ENCODE results near the gene CACNA1D.

CACNA1D gene

DNA sequence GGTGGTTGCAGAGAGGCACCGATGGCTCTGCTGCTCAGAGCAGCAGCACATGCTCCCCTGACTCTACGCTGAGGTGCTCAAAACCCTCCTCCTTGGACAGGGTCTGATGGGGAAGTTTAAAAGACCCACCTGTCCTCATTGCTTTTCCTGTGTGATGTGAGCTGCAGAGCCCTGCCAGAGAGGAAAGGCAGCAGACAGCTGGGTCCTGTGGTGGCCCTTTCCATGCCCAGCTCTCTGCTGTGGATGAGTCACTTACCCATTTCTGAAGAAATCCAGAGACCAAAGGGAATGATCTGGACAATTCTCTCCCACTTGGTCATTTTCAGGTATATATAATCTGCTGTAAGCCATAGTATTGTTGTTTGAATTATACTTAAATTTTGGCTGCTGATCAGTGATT is 230.2 kb downstream of the CACNA1D start:
- no peak for DNase-seq

DNA sequence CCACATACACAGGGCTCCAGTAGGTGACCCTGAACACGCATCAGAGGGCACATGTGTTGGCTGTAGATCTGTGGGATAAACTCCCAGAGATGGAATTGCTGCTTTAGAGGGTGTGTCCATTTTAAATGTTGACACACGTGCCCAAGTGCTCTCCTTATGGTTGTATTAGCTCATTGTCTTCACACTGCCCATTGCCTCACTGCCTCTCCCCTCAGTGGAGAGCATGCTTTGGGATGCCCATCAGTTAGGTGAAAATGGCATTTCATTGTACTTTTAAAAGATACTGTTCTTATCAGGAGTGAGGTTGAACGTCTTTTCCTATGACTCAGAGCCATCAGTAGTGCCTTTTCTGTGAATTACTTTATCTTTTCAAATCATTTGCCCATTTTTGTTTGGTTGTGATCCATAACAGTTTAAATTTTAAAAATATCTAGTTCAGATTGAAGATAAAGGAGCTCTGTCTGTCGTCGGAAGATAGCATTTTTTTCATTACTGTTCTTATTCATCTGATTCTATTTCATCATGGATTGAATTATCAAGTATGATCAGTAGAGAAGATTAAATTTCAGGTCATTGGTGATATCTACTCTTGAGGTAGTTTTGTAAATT is 231.1 kb downstream of the CACNA1D start:
- DNase-seq, result no peak

DNA sequence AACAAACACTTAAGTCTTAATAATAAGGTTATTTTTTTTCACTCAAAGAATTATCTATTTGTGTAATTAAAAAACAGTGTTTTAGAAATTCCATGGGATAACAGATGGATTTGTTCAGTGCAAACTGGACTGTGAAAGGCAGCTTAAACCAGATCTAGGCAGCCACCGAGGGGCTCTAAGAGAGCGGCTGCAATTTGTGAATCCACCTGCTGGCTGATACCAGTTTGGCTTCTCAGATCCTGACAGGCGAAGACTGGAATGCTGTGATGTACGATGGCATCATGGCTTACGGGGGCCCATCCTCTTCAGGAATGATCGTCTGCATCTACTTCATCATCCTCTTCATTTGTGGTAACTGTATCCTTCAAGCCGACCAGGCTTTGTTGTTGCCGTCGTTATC is 232.2 kb downstream of the CACNA1D start:
- no peak for DNase-seq

DNA sequence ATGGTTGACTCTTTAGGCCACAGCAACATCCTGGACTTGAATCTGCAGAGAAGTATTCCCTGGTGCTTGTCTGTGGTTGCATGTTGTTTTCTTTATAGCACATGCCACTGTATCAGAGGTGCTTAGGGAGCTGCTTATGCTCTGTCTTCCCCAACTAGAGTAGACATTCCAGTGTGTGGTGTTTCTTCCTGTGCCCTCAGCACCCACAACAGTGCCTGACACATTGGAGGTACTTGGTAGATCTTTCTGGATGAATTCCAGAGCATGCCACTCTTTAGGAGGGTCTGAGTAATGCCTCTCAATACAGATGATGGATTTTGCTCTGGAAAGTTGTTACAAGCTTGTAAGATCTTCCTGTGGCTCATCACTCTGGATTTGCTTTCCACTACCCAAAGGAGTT is 234.2 kb downstream of the CACNA1D start:
- DNase-seq, result no peak

DNA sequence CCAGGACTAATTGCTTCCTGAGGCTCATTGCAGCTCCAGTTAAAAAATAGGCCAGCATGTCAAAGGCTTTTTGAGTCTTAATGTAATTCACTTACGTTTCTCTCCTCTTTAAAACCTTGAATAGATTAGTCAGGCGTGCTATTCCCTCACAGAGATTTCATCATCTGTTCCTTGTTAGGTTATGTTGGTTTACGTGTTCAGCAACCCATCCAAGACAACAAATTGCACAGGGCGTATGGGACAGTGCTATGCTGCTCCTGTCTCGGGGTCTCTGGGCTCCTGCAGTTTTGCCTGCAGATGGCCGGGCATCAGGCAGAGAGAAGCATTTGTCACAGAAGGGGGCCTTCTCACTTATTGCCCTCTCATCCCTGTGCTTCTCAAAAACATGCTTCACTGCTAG is 234.7 kb downstream of the CACNA1D start:
- DNase-seq, result no peak

DNA sequence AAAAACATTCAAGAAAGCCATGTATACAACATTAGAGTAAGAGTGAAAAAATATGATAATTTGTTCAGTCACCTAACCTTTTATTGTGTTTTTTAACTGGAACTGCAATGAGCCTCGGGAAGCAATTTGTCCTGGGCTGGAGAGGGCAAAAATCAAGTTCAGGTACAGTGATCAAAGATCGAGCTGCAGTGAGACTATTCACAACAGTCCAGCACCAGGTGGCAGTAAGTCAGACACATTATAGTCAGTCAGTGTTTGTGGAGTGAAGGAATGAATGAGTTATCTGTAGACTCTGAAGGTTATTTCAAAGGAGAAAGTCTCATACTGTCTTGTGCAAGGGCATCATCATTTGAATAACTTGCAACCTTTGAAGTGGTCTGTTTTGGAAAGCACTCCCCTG is 235.2 kb downstream of the CACNA1D start:
- peak; percentile 6 for DNase-seq

DNA sequence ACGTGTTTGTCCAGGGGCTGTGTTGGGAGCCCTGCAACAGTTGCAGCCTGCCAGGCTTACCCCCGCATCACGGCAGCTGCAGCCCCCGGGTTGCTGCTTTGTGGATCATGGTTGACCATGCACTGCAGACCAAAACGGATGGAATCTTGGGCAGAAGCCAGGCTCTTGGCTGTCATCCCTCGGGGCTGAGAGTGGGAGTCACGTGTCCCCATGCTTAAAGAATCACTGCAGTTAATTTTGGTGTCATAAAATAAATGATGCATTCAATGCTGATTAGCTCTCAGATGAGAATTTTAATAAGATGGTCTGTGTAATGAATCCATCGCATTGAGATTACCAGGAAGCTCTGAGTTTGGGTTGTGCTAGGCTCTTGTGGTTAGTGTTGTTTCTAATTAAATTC is 236.2 kb downstream of the CACNA1D start:
- no peak for DNase-seq

DNA sequence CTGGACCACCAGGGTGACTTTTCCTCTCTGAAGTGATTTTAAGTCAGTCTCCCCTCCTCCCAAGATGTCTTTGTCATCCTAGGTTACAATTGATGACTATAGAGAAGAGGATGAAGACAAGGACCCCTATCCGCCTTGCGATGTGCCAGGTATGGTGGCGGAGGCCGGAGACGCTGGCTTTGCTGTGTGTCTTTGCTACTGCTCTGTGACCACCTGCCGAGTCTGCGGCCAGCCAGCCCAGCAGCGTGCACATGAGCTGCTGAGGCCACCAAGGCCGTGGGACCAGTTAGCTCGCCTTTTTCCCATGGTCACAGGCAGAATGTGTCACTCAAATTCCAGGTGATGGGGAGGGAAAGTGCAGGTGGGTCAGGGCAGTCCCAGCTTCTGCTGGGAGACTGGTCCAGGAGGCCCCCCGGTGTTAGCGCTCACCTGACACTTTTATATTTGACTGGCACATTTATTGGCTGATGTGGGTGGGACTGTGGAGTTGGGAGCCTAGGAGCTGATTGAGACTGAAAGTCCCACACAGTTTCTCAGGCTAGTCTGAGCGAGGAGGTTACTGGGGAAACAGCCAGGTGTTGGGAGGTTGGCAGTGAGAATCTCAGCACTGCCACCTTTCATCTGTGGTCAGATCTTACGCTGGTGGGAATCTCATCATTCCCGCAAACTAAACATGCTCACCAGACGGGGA is 237.7 kb downstream of the CACNA1D start:
- DNase-seq, result no peak

DNA sequence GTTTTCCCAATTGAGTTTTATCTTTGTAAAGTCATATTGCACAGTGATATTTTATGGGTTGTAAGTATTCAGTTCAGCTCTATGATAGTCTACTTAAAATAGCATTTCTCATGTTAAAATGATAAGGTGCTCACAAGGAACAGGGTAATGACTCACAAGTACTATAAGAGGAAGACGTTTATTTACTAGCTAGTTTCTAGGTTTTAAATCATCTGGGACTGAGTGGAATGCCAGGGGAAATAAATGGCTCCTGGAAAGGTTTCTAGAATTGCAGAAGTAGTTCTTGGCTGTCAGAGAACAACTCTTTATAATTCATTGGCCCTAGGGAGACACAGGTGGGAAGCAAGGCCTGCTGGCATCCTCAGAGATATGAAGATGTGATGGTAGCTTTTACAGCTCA is 239.0 kb downstream of the CACNA1D start:
- DNase-seq, result no peak

DNA sequence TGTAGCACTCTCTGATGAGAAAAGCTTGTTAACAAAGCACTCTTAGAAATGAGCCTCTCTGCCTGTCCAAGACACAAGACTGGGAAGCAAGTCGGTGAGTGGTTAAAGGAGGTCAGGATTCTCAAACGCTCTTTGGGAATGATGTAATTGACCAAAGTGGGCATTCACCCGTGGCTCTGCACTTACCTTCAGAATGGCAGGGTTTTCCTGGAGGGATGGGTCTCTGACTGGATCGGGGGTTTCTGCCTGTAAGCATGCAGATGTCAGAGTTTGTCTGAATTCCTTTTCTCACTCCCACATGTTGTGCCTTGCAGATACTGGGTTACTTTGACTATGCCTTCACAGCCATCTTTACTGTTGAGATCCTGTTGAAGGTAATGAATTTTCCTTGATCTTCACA is 245.6 kb downstream of the CACNA1D start:
- DNase-seq, result no peak

DNA sequence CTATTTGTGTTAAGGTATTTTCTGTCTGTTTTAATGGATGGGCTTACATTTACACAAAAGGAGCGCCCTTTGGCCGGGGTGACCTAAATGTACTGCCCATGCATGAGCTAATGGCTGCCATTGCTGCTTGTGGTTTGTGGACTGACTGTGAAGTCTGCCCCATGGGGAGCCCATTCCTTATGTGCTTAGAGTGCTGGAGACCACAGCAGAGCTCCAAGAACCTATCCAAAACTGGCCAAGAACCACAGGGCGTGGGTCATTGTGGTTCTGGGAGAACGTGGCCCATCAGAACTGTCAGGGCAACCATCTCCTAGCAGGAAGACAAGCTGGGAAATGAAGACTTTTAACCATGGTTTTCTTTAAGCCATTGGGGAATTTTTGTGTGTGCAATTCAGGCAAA is 246.5 kb downstream of the CACNA1D start:
- DNase-seq, result no peak

DNA sequence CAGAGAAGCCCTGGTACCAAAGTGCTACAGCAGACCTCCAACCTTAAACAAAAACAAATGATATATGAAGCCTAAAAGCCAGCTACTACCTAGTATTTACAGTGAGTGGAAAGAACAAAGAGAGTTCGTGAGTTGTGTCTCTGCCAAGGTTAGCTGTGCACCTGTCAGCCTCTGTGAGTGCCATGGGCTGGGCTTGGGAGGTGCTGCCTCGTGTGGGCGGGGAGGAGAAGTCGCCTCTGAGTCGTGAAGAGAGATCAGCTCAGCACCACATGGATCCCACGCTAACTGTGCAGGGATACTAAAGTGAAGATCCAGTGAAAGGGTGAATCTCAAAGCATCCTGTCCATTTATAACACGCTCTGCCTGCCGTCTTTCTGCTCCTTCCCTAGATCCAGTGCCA is 249.9 kb downstream of the CACNA1D start:
- peak; percentile 86 for DNase-seq

DNA sequence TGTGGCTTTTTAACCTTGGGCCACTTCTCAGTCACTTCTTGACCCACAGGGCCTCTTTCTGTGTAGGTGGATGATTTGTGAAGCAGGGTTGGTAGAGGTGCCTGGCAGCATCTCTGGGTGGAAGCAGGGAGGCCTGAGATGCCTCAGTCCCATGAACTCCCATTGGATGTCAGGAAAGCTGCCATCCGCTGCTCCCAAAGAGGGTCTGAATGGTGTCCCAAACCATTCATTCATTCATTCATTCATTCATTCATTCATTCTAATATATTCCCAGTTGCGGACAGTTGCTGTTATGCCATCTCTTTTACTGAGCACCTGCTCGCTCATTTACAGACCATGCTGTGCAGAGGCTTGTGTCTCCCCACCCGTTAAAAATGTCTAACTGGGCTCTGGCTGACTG is 253.1 kb downstream of the CACNA1D start:
- DNase-seq, result no peak

DNA sequence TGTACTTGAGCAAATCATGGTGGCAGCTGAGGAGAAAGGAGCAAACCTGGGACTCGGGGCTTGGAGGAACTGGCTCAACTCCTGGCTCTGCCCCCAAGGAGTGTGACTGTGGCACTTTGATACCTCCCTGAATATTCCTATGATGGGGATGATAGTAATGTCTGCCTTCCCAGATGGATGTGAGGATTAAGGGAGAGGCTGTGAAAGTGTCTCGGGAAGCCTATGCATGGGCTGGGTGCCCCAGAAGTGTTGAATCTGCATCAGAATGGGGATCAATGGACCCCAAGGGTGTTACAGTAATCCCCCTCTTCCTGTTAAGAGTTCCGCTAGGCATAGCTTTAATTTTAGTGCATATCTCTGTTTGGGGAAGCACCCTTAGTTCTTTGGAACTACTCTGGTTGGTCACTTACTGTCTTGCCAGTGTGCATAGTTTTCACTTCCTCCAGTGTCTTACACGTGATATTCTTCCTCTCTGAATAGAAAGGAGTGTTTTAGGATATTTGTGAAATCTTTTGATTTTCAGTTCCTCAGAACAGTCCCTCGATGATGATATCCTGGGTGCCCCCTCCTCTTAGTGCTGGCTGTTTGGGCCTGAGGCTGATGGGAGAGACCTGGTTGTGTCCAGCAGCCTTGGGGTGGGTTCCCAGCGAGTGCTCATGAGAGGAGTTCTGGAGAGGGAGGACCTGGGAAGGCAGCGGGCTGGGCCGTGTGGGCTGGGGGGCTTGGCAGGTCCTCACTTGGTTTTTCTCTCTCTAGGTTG is 254.3 kb downstream of the CACNA1D start:
- DNase-seq, result no peak

DNA sequence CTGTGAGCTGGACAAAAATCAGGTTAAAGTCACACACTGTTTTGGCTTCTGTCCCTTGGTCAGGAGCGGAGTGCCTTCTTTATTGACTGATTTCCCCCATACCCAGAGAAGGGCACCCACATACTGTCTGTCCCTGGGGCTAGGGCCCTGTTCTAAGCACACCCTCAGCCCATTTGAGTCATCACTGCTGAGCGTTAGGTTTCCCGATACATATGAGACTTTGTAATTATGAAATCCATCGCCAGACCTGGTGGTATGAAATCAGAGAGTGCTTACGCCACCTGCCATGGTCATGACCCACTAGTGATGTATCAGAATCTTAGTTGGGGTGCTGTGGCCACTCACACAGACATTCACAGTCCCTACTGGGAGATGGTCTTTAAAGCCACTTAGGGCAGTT is 255.0 kb downstream of the CACNA1D start:
- DNase-seq, result no peak

DNA sequence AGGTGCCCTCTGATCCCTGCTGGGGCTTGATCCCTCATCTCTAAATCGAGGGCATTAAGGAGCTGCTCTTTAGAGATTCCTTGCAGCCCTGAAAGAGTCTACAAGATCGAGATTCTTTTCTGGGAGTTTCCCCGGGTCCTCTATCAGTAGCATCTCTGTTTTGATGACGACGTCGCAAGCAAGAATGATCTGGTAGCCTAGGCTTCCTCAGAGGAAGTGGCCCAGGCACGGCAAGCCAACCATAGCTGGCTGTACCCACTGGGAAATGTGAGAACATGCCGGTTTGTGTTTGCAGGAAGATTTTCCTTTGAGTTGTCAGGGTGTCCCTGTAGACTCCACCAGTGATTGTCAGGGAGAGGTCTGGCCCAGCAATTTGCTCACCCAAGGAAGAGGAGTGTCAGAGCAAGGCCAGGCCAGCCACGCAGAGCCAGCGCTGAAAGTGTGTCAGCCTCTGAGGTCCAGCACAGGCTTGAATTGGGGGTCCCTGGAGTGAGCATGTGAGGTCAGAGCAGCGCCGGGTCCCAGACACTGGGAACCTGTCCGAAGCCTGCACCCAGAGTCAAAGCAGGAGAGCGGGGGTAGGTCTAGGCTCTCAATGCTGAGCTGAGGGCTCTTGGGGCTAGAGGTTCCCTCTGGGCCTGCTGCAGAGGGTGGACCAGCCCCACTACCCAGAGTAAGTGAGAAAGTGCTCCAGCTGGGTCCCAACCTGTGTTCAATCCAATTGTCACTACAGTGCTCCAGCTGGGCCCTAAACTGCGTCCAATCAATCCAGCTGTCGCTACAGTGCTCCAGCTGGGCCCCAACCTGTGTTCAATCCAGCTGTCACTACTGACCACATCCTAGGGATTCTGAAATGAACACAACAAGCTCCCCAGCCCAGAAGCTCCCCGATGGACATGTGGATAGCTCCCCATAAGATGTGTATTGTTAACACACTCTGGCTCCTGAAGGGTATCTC is 256.1 kb downstream of the CACNA1D start:
- DNase-seq, result no peak

DNA sequence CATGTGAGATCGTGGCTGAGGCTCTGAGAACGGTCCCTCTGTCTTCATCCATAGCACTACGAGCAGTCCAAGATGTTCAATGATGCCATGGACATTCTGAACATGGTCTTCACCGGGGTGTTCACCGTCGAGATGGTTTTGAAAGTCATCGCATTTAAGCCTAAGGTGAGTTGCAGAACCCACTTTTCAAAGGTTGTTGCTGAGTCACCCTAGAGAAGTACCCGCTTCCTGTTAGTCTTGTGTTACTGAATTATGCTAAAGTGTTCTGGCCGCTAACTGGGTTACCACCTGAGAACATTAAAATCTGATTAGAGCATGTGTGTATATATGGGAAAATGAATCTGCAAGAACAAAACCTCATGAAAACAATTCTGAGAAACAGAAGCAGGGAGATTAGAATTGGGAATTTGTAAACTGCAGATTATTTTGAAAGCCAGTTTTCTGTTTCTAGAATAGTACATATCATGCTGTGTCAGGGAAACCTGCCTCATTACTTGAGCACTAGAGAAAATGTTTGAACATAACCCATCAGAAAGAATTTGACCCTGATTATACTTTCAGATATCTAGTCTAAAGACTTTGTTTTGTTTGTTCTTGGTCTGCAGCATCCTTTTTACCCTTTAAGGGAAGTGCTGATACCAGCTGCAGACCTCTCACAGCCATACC is 259.2 kb downstream of the CACNA1D start:
- peak; percentile 65 for DNase-seq

DNA sequence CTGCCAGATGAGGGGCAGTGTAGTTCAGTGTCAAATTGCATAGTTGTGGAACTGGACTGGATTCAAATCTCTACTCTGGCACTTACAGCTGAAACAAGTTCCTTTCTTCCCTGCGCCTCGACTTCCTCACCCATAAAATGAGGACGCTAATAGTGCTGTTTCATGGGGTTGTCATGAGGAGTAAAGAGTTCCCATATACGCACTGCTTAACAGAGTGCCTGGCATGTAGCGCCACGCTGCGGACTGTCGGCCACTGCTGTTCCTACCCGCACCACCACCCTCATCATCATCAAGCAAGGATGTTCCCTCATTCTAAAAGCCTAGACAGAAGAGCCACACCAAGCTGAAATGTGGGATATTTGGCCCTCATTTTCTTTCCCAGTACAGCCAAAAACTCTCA is 259.9 kb downstream of the CACNA1D start:
- DNase-seq, result no peak

DNA sequence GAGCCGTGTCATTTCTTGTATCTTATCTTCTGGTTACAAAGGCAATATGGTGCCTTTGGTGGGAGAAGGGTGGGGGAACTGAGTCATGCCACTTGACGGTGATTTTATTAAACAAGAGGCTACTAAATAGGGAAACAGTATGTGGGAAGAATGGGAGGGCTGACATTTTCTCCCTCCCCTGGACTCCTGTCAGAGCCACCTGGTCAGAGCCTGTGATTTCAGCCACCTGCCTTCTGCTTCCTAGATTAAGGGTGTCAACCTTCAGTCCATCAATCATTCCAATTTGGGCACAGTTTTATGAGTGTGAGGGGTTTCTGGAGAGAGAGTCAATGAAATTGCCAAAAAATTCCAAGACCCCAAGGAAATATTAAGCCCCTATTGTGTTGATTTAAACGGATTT is 264.4 kb downstream of the CACNA1D start:
- DNase-seq, result no peak

DNA sequence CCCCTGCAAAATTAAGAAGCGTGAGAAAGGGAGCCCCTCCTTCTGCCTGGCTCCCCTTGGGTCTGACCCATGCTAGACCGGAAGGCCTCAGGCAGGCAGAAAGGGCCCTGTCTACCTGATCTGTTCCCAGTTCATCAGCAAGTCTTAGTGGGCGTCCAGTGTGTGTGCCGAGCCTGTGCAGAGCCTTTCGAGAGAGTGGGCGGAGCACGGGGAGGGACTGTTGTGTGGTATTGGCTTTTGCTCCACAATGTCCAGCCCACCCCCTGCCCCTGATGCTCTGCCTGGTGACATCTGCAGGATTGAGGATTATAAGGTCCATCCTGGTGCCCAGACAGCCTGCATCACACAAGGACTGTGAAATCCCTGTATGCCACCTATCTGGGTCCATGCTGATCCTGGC is 268.9 kb downstream of the CACNA1D start:
- DNase-seq, result no peak

DNA sequence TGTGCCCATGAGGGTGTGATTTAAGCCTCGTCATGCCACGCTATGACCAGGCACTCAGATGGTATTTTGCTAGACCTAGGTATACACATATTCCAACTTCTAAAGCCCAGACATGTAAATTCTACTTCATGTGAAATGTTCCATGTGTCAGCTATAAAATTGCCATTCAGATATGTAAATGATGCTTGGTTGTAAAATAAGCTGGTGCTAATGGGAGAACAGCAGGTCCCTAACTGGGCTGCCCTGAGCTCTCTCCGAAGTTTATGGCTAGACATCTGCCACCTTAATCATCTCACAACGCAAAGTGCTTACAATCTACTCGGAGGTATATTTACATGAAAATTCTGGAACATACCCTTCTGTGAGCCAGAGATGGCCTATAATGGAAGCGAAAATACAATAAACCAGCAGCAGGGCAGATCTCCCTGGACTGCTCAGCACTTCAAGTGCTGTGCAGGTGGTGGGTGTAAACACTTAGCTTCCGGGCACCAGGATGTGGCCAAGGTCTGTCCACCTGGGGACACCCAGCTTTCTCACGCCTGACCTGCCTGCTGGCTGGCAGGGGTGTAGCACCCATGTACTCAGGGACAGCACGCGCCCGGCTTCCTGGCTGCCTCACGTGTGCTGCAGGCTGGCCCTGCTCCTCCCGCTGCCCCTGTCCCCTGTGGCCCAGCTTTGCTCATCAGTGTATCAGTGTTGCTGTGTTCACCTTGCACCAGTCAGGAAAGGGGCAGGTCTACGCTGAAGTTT is 269.8 kb downstream of the CACNA1D start:
- DNase-seq, result peak; percentile 90

DNA sequence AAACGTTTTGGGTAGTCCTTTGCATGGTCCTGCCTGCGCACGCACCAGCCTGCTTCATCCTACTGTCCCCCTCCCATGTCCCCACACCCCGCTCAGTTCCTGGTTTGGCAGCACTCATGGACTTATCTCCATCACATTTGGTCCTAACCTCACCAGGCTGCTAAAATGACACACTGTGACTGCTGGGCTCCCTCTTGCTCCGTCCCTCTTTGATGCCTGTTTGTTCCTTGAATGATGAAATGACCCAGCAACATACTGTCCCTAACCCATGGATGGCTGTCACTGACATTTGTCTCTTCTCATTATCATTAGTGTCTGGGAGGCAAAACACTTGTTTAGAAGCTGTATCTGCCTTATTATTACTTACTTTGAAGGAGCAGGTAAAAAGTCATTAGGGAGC is 271.3 kb downstream of the CACNA1D start:
- DNase-seq, result no peak
